Measurements from ENCODE around the gene TNRC18. TPM values are rescaled to one million over a fixed set of nuclear protein-coding genes. Genes with fewer than 3 reads are reported as not detected.
"Not testable (repeated sequence)": the region's sequence is repeated elsewhere in the genome, so short reads cannot be mapped to it uniquely, and the experiment has no call there.

The TNRC18 gene
- total and polyA plus RNA-seq, 2 donors (not counting 1 experiment from before 2014, with no cell fraction given): 17.8 to 75.0 TPM

DNA sequence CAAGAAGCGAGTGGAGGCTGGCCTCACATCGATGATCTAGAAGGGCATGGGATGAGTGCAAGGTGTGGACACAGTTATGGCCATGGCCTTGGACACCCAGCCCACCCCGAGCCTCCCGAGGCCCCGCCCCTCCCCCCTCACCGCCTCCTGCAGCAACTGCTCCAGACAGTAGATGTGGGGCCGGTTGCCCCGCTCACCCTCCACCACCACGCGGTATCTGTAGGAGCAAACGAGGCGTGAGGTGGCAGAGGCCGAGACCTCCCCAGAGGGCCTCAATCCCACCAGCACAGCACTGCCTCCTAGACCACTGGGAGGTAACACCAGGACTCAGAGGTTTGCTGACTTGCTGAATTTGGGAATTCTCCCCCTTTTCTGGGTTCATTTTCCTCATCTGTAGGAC is 103.2 kb downstream of the TNRC18 start:
- intact Hi-C loops (cut with micrococcal nuclease): no loop called here
- Mint-ChIP-seq H3K9me3 (ENCODE audit: insufficient read depth) (peaks cover 8% of the 10 kb centered on the region), H3K27me3 (no peaks in the 10 kb centered on the region), H3K4me3 (no peak overlapping the region), H3K4me1 (no peaks in the 10 kb centered on the region), H3K27ac (no peak overlapping the region)
- H3K27ac ChIP-seq (ENCODE audit: low read length in 2 of 2): no peak overlapping the region
- no peak overlapping the region for H2AFZ ChIP-seq (ENCODE audit: insufficient read depth, low read depth, low read length, poor library complexity, severe bottlenecking)
- peaks cover 0 to 29% (median 7%) of the 10 kb centered on the region in 3 donors for H3K9me3 ChIP-seq (ENCODE audit: control extremely low read depth in 1 of 3, control insufficient read depth in 2 of 3, insufficient read depth in 1 of 3, low read length in 2 of 3)
- POLR2A ChIA-PET: no interaction called here
- H3K79me2 ChIP-seq (ENCODE audit: control insufficient read depth, insufficient read depth, low read length): no peaks in the 10 kb centered on the region
- H3K4me3 ChIP-seq (ENCODE audit: control extremely low read depth in 1 of 5, extremely low read depth in 1 of 5, insufficient read depth in 1 of 5, low read depth in 2 of 5, low read length in 4 of 5): no peak overlapping the region
- no peaks in the 10 kb centered on the region for H3K27me3 ChIP-seq (replicated peaks in 1 of 4; ENCODE audit: control extremely low read depth in 1 of 4, control insufficient read depth in 3 of 4, insufficient read depth in 4 of 4, low read length in 3 of 4)
- no peak for DNase-seq
- H3K4me2 ChIP-seq (replicated peaks; ENCODE audit: low read depth, low read length, poor library complexity, severe bottlenecking): no peak overlapping the region
- no peak for TF ChIP-seq EZH2 (IDR thresholded peaks at IDR 0.05; ENCODE audit: borderline replicate concordance, insufficient read depth, low read depth, low read length, poor library complexity, severe bottlenecking)
- TF ChIP-seq, protein P1, sequence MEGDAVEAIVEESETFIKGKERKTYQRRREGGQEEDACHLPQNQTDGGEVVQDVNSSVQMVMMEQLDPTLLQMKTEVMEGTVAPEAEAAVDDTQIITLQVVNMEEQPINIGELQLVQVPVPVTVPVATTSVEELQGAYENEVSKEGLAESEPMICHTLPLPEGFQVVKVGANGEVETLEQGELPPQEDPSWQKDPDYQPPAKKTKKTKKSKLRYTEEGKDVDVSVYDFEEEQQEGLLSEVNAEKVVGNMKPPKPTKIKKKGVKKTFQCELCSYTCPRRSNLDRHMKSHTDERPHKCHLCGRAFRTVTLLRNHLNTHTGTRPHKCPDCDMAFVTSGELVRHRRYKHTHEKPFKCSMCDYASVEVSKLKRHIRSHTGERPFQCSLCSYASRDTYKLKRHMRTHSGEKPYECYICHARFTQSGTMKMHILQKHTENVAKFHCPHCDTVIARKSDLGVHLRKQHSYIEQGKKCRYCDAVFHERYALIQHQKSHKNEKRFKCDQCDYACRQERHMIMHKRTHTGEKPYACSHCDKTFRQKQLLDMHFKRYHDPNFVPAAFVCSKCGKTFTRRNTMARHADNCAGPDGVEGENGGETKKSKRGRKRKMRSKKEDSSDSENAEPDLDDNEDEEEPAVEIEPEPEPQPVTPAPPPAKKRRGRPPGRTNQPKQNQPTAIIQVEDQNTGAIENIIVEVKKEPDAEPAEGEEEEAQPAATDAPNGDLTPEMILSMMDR (IDR thresholded peaks at IDR 0.05): no peak
- no peaks in the 10 kb centered on the region for H3K4me1 ChIP-seq (ENCODE audit: control insufficient read depth in 2 of 2, insufficient read depth in 2 of 2, low read length in 2 of 2)
- no peak for ATAC-seq (ENCODE audit: low read depth)
- no peak overlapping the region for H3K9ac ChIP-seq (ENCODE audit: low read length)
- H3K36me3 ChIP-seq (replicated peaks in 1 of 2; ENCODE audit: control extremely low read depth in 1 of 2, control insufficient read depth in 1 of 2, extremely low read depth in 1 of 2, insufficient read depth in 2 of 2, low read length in 1 of 2): peaks cover 0 to 35% of the 10 kb centered on the region in 2 experiments
- CTCF ChIA-PET: no interaction called here
- no peaks in the 10 kb centered on the region for H4K20me1 ChIP-seq (ENCODE audit: control insufficient read depth, insufficient read depth, low read length, poor library complexity, severe bottlenecking)
- 99% methylated on average over 13 of the region's 13 CpGs for WGBS (ENCODE audit: insufficient coverage)

DNA sequence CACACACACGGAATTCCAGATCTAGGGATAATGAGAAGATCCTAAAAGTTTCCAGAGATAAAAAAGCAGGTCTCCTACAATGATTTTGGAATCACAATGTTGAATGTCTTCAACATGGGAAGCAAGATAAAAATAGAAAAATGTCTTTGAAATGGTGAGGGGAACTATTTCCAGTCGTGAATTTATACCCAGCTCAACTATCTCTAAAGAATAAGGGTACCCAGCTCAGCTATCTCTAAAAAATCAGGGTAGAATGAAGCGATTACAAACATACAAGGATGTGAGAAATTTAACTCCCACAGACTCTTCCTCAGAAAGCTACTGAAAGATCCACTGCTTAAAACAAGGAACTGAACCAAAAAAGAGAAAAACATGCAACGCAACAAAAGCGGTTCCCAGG is 105.0 kb downstream of the TNRC18 start:
- H4K20me1 ChIP-seq (ENCODE audit: control insufficient read depth, insufficient read depth, low read length, poor library complexity, severe bottlenecking); DNase-seq; intact Hi-C loops (cut with micrococcal nuclease); H3K4me1 Mint-ChIP-seq; H2AFZ ChIP-seq (ENCODE audit: insufficient read depth, low read depth, low read length, poor library complexity, severe bottlenecking); ATAC-seq (ENCODE audit: low read depth); H3K9ac ChIP-seq (ENCODE audit: low read length); H3K79me2 ChIP-seq (ENCODE audit: control insufficient read depth, insufficient read depth, low read length); H3K27me3 ChIP-seq (replicated peaks in 1 of 4; ENCODE audit: control extremely low read depth in 1 of 4, control insufficient read depth in 3 of 4, insufficient read depth in 4 of 4, low read length in 3 of 4); H3K4me3 ChIP-seq (ENCODE audit: control extremely low read depth in 1 of 5, extremely low read depth in 1 of 5, insufficient read depth in 1 of 5, low read depth in 2 of 5, low read length in 4 of 5); H3K4me1 ChIP-seq (ENCODE audit: control insufficient read depth in 2 of 2, insufficient read depth in 2 of 2, low read length in 2 of 2); H3K4me2 ChIP-seq (replicated peaks; ENCODE audit: low read depth, low read length, poor library complexity, severe bottlenecking); H3K27ac Mint-ChIP-seq; H3K27me3 Mint-ChIP-seq; H3K4me3 Mint-ChIP-seq; H3K9me3 Mint-ChIP-seq (ENCODE audit: insufficient read depth); CTCF ChIA-PET; H3K27ac ChIP-seq (ENCODE audit: low read length in 2 of 2): not testable (repeated sequence)
- peaks cover 0 to 27% of the 10 kb centered on the region in 2 experiments for H3K36me3 ChIP-seq (replicated peaks in 1 of 2; ENCODE audit: control extremely low read depth in 1 of 2, control insufficient read depth in 1 of 2, extremely low read depth in 1 of 2, insufficient read depth in 2 of 2, low read length in 1 of 2)
- POLR2A ChIA-PET: interaction anchor here (0.6 kb wide), 1 partner anchor 79 kb away, joined by 3 read pairs; no protein-coding TSS in a partner anchor
- H3K9me3 ChIP-seq (ENCODE audit: control extremely low read depth in 1 of 3, control insufficient read depth in 2 of 3, insufficient read depth in 1 of 3, low read length in 2 of 3): peaks cover 0 to 29% (median 7%) of the 10 kb centered on the region in 3 donors
- no CpG with 5 or more reads among the region's 5 CpGs for whole genome bisulfite sequencing (ENCODE audit: insufficient coverage)

Data from B cell (primary cell).